Measurements from ENCODE around the gene PTGES.

The PTGES gene

GRCh38 chr9:129719135-129719534, 33.7 kb downstream of the PTGES start:
- no peak for TF ChIP-seq CTCF (IDR thresholded peaks at IDR 0.05; ENCODE audit: extremely low read depth, insufficient read depth, missing control alignments)
- no peak for DNase-seq (ENCODE audit: low spot score)
- in situ Hi-C loops (cut with MboI; ENCODE audit: low pct_unique_long_range_greater_than_20kb, low sequenced_read_pairs, unreplicated experiment): no loop called here

- DNase-seq (ENCODE audit: low spot score): no peak
- no peak for TF ChIP-seq CTCF (IDR thresholded peaks at IDR 0.05; ENCODE audit: extremely low read depth, insufficient read depth, missing control alignments)
- in situ Hi-C loops (cut with MboI; ENCODE audit: low pct_unique_long_range_greater_than_20kb, low sequenced_read_pairs, unreplicated experiment): no loop called here
Measured at GRCh38 chr9:129718647-129719046, 34.2 kb downstream of the PTGES start.

- TF ChIP-seq CTCF (IDR thresholded peaks at IDR 0.05; ENCODE audit: extremely low read depth, insufficient read depth, missing control alignments): no peak
- in situ Hi-C loops (cut with MboI; ENCODE audit: low pct_unique_long_range_greater_than_20kb, low sequenced_read_pairs, unreplicated experiment): no loop called here
- DNase-seq (ENCODE audit: low spot score): no peak
Measured at GRCh38 chr9:129717991-129718390, 34.9 kb downstream of the PTGES start.

- no peak for TF ChIP-seq CTCF (IDR thresholded peaks at IDR 0.05; ENCODE audit: extremely low read depth, insufficient read depth, missing control alignments)
- DNase-seq (ENCODE audit: low spot score): no peak
- in situ Hi-C loops (cut with MboI; ENCODE audit: low pct_unique_long_range_greater_than_20kb, low sequenced_read_pairs, unreplicated experiment): no loop called here
Measured at GRCh38 chr9:129716091-129716490, 36.8 kb downstream of the PTGES start.

- no peak for TF ChIP-seq CTCF (IDR thresholded peaks at IDR 0.05; ENCODE audit: extremely low read depth, insufficient read depth, missing control alignments)
- DNase-seq (ENCODE audit: low spot score): no peak
- in situ Hi-C loops (cut with MboI; ENCODE audit: low pct_unique_long_range_greater_than_20kb, low sequenced_read_pairs, unreplicated experiment): no loop called here
Measured at GRCh38 chr9:129714511-129715061, 38.3 kb downstream of the PTGES start.

- TF ChIP-seq CTCF (IDR thresholded peaks at IDR 0.05; ENCODE audit: extremely low read depth, insufficient read depth, missing control alignments): no peak
- DNase-seq (ENCODE audit: low spot score): no peak
- in situ Hi-C loops (cut with MboI; ENCODE audit: low pct_unique_long_range_greater_than_20kb, low sequenced_read_pairs, unreplicated experiment): no loop called here
Measured at GRCh38 chr9:129713402-129713679, 39.5 kb downstream of the PTGES start.
